ENCODE measurements around the gene MMS19. TPM values are rescaled to one million over a fixed set of nuclear protein-coding genes. Genes with fewer than 3 reads are reported as not detected.
A peak's percentile ranks its signal among the peaks of the same experiment; 100 is the strongest.
"Not testable (repeated sequence)": the region's sequence is repeated elsewhere in the genome, so short reads cannot be mapped to it uniquely, and the experiment has no call there.

Gene MMS19
- total RNA-seq, 1 donor, result 82.0 TPM

DNA sequence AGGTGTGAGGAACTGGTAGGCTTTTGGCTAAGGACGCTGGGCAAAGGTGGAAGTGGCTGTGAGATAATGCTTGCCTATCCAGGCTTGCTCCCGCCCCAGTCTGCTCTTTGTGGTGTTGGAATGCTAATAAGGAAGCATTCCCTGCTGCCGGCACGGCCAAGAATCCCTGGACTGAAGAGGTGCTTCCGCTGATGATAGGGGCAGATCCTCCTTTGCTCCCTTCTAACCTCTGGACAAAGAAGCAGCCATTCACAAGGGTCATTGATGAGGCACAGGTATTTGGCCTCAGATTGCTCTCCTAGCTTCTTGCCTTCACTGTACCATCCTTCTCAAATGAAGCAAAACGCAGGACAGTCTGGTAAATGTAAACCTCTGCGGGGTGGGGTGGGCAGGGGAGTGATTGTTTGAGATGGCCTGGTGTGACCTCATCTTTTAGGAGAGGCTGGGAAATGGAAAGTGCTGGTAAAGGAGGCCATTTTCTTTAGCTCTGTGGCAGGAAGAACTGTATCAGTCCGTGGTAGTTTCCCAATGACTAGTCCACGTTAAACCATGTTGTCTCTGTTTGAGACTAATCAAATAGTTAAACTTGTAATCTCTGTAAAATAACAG, 70.5 kb downstream of the MMS19 start:
- peak overlapping the region; percentile 93 for H3K4me3 ChIP-seq (ENCODE audit: low read depth, low read length)
- DNase-seq (ENCODE audit: low read depth), result peak; percentile 53
- TF ChIP-seq, protein P1, sequence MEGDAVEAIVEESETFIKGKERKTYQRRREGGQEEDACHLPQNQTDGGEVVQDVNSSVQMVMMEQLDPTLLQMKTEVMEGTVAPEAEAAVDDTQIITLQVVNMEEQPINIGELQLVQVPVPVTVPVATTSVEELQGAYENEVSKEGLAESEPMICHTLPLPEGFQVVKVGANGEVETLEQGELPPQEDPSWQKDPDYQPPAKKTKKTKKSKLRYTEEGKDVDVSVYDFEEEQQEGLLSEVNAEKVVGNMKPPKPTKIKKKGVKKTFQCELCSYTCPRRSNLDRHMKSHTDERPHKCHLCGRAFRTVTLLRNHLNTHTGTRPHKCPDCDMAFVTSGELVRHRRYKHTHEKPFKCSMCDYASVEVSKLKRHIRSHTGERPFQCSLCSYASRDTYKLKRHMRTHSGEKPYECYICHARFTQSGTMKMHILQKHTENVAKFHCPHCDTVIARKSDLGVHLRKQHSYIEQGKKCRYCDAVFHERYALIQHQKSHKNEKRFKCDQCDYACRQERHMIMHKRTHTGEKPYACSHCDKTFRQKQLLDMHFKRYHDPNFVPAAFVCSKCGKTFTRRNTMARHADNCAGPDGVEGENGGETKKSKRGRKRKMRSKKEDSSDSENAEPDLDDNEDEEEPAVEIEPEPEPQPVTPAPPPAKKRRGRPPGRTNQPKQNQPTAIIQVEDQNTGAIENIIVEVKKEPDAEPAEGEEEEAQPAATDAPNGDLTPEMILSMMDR (IDR thresholded peaks at IDR 0.05; ENCODE audit: insufficient read depth, low read depth, low read length), result no peak

DNA sequence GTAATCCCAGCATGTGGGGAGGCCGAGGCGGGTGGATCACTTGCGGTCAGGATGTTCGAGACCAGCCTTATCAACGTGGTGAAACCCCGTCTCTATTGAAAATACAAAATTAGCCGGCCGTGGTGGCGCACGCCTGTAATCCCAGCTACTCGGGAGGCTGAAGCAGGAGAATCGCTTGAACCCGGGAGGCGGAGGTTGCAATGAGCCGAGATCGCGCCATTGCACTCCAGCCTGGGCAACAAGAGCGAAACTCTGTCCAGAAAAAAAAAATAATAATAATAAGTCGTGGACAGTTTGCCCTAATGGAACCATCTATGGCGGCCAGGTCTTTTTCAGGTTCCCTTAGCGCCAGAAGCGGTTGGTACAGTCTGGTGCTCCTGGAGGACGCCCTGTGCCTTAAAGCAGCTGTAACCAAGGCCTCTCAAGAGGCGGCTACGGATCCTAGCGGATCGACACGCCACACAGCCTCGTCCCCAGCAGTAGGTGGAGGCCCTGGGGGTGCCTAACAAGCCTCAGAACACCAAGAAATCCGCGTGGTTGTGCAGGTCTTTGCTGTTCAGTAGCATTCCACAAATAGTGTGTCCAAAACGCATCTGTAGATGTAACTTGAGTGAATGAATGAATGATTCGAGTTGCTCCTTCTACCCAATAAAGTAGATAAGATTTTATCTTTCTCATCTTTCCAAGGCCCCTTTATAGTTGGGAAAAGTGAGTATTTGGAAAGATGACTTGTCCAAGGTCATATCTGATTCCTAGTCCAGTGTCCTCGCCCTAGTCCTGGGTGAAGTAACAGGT, 71.2 kb downstream of the MMS19 start:
- no peak for DNase-seq (ENCODE audit: low read depth)
- TF ChIP-seq, protein P1 (IDR thresholded peaks at IDR 0.05; ENCODE audit: insufficient read depth, low read depth, low read length), result no peak
- peak overlapping the region; percentile 93 for H3K4me3 ChIP-seq (ENCODE audit: low read depth, low read length)

DNA sequence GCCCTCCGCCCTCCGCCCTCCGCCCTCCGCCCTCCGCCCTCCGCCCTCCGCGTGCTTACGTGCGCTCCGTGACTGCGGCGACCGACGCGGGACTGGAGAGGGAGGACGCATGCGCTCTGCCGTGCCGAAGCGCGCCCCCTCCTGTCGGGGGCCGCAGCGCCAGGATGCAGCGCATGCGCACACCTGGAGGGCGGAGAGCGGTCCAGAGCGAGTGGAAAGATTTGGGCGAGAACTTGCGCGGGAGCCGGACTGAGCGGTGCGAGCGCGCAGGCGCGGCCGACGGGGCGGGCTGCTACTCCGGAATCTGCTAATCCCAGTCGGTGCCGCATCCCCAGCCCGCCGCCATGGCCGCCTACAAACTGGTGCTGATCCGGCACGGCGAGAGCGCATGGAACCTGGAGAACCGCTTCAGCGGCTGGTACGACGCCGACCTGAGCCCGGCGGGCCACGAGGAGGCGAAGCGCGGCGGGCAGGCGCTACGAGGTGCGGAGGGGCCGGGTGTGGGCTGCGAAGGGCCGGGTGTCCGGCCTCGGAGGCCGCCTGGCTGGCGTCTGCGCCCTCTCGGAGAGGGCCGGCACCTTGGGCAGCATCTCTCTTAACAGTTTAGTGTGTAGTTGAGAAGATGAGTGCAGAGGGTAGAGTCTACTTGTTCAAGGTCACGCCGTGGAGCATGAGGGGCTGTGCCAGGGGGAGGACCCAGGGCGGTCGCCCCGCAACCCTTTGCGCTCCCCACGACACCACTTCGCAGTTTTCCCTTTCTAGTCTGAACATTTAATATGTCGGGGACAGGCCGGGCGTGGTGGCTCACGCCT, 72.1 kb downstream of the MMS19 start, which contains the start of gene PGAM1:
Gene PGAM1, plus strand, starts transcription at position 228 of the 812 bp plus-strand sequence. Its CDS starts 117 bp downstream, at position 345.
- H3K4me3 ChIP-seq (ENCODE audit: low read depth, low read length), result peak within 1 kb of the TSS; percentile 93
- peak; percentile 96 for DNase-seq (ENCODE audit: low read depth)
- TF ChIP-seq, protein P1 (IDR thresholded peaks at IDR 0.05; ENCODE audit: insufficient read depth, low read depth, low read length), result peak; percentile 47

DNA sequence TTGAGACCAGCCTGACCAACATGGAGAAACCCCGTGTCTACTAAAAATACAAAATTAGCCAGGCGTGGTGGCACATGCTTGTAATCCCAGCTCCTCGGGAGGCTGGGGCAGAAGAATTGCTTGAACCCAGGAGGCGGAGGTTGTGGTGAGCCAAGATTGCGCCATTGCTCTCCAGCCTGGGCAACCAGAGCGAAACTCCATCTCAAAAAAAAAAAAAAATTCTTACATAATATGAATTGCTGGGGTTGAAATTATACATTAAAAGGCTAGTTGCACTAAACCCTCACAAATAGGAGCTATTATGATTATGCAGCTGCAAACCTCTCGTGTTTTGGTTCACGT, 74.5 kb downstream of the MMS19 start:
- not testable (repeated sequence) for H3K4me3 ChIP-seq (ENCODE audit: low read depth, low read length)

DNA sequence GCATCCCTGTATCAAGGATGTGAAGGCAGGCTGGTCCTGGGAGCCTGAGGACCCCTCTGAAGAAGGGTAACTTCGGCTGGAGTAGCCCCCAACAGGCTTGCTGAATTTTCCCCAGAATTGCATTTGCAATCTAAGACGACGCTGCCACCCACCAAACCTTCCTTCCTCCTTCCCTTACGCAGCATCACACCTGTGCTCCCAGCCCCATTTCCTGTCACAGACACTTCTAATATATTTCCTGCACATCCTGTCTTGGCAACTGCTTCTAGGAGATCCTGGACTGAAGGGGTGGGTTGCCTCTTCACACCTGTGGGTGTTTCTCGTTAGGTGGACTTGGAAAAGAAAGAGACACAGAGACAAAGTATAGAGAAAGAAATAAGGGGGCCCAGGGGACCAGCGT, 81.7 kb downstream of the MMS19 start:
- DNase-seq (ENCODE audit: low read depth), result no peak
- TF ChIP-seq, protein P1 (IDR thresholded peaks at IDR 0.05; ENCODE audit: insufficient read depth, low read depth, low read length), result no peak
- H3K4me3 ChIP-seq (ENCODE audit: low read depth, low read length), result no peak overlapping the region

More for the DNA sequence above, 74.5 kb downstream of the MMS19 start:
- DNase-seq (ENCODE audit: low read depth), result not testable (repeated sequence)

DNA sequence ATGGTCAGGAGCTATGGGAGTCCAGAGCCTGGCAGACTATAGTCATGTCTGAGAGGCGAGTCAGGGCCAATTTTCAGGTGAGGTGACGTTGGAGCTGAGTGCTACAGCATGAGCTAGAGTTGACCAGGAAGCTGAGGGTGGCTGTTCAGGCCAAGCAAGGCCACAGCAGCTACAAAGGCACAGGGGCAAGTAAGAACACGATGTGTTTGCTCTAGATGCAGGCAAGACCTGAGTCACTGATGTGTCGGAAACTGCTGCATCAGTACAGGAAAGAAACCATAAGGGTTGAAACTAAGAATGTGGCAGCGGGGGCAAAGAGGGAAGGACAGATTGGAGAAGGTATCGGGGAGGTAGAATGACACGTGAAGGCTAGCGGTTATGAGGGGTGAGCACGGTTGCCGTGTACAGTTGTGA, 85.3 kb downstream of the MMS19 start:
- no peak for DNase-seq (ENCODE audit: low read depth)
- TF ChIP-seq, protein P1 (IDR thresholded peaks at IDR 0.05; ENCODE audit: insufficient read depth, low read depth, low read length), result no peak
- H3K4me3 ChIP-seq (ENCODE audit: low read depth, low read length), result no peak overlapping the region

- peak; percentile 11 for DNase-seq (ENCODE audit: low read depth)
- no peak overlapping the region for H3K4me3 ChIP-seq (ENCODE audit: low read depth, low read length)
- TF ChIP-seq, protein P1 (IDR thresholded peaks at IDR 0.05; ENCODE audit: insufficient read depth, low read depth, low read length), result no peak
These were observed 86.8 kb downstream of the MMS19 start for GRCh38 chr10:97411406-97411805.

All from fibroblast of villous mesenchyme (primary cell).